Measurements from ENCODE around the gene PDE8B. TPM values are rescaled to one million over a fixed set of nuclear protein-coding genes. Genes with fewer than 3 reads are reported as not detected.

PDE8B gene
- total RNA-seq, 1 experiment from 2014 or later: 0.07 TPM

GRCh38 chr5:77316871-77317661 is 106.6 kb downstream of the PDE8B start:
- no peak for DNase-seq
- Mint-ChIP-seq H3K27me3 (ENCODE audit: low read depth) (peaks cover 33% of the 10 kb centered on the region), H3K4me1 (peaks cover 4 to 13% of the 10 kb centered on the region in 2 experiments), H3K9me3 (no peaks in the 10 kb centered on the region; a peak in 1 of 5 replicates), H3K36me3 (ENCODE audit: insufficient read depth in 1 of 3, low read depth in 3 of 3) (no peaks in the 10 kb centered on the region), H3K4me3 (no peak overlapping the region), H3K27ac (no peak overlapping the region)
- Histone ChIP-seq H3K23ac (ENCODE audit: insufficient read length, low read depth, low read length) (no peak overlapping the region), H2BK15ac (ENCODE audit: low read depth, low read length) (no peak overlapping the region), H3K23me2 (ENCODE audit: insufficient read length, low read depth, low read length, poor library complexity, severe bottlenecking) (no peaks in the 10 kb centered on the region), H2AFZ (ENCODE audit: low read length) (no peak overlapping the region), H3K27ac (ENCODE audit: insufficient read length, low read depth, low read length) (no peak overlapping the region), H3K4me1 (ENCODE audit: insufficient read depth, low read length) (peaks cover 6% of the 10 kb centered on the region; the same call in 1 of the 2 replicates), H3K4ac (ENCODE audit: low read depth, low read length) (no peak overlapping the region), H3K18ac (ENCODE audit: insufficient read length, low read depth, low read length) (no peak overlapping the region), H3K79me2 (ENCODE audit: insufficient read depth, low read length) (no peaks in the 10 kb centered on the region), H2BK20ac (ENCODE audit: low read depth, low read length, poor library complexity, severe bottlenecking) (no peak overlapping the region), H2BK5ac (ENCODE audit: insufficient read length, low read length) (no peak overlapping the region), H2AK5ac (ENCODE audit: insufficient read length, low read length) (no peak overlapping the region), H3K9ac (ENCODE audit: extremely low read depth, insufficient read length, low read length) (no peak overlapping the region), H3K4me2 (ENCODE audit: insufficient read depth, insufficient read length, low read length) (no peak overlapping the region), H3K56ac (ENCODE audit: insufficient read length, low read depth, low read length) (no peak overlapping the region), H3T11ph (ENCODE audit: low read length) (no peak overlapping the region), H2BK120ac (ENCODE audit: low read depth, low read length, poor library complexity, severe bottlenecking) (no peak overlapping the region), H3K9me3 (ENCODE audit: control insufficient read depth, low read depth, low read length) (no peaks in the 10 kb centered on the region), H4K20me1 (ENCODE audit: control insufficient read depth, insufficient read depth, insufficient read length) (no peaks in the 10 kb centered on the region), H3K14ac (ENCODE audit: insufficient read depth, low read length) (no peak overlapping the region), H4K91ac (ENCODE audit: insufficient read length, low read depth, low read length) (no peak overlapping the region), H3K27me3 (ENCODE audit: insufficient read depth, low read length) (no peaks in the 10 kb centered on the region), H4K8ac (replicated peaks; ENCODE audit: insufficient read length, low read depth, low read length) (no peak overlapping the region), H2BK12ac (ENCODE audit: insufficient read length, low read depth, low read length) (no peak overlapping the region), H4K5ac (ENCODE audit: insufficient read length, low read depth, low read length) (no peak overlapping the region), H3K79me1 (ENCODE audit: insufficient read depth, low read depth, low read length, poor library complexity, severe bottlenecking) (no peaks in the 10 kb centered on the region)
- TF ChIP-seq CTCF (conservative IDR thresholded peaks at IDR 0.05): no peak
- no CpG with 5 or more reads among the region's 1 CpG for WGBS (ENCODE audit: extremely low coverage, insufficient read length, low lambda C conversion rate)
